ENCODE measurements around the gene KRABD2.
"Not testable (repeated sequence)": the region's sequence is repeated elsewhere in the genome, so short reads cannot be mapped to it uniquely, and the experiment has no call there.

The KRABD2 gene

GRCh38 chr17:8383143-8383822 is 6.8 kb upstream of the KRABD2 start, which contains the start of gene RPL26:
RPL26 (minus strand) TSS chr17:8383193; CDS start chr17:8382310, 883 bp downstream.
- no peaks in the 10 kb centered on the region for H3K9me3 ChIP-seq
- DNase-seq: peak; percentile 98 to 99
- H3K27ac ChIP-seq: peak within 1 kb of the TSS; percentile 77 to 79
- peak within 1 kb of the TSS; percentile 70 to 97 for H3K4me3 ChIP-seq
- H3K27me3 ChIP-seq: no peaks in the 10 kb centered on the region
- H3K4me1 ChIP-seq: peaks cover 0 to 39% (median 33%) of the 10 kb centered on the region in 4 donors
- H3K36me3 ChIP-seq: peaks cover 30 to 36% (median 31%) of the 10 kb centered on the region in 3 donors
- intact Hi-C loops (cut with DNase I; ENCODE audit: low total_unique reads): loop anchor here (2.0 to 5.0 kb wide), 2 partner anchors 136 to 1361 kb away; partner anchors contain the start of gene BCL6B
- TF ChIP-seq CTCF (IDR thresholded peaks at IDR 0.05): peak; percentile 99

- Histone ChIP-seq H3K4me1 (peaks cover 0 to 39% (median 33%) of the 10 kb centered on the region in 4 donors), H3K27ac (peak overlapping the region; percentile 77 to 79), H3K27me3 (no peaks in the 10 kb centered on the region), H3K9me3 (no peaks in the 10 kb centered on the region), H3K36me3 (peaks cover 33 to 41% (median 36%) of the 10 kb centered on the region in 3 donors), H3K4me3 (peak overlapping the region; percentile 70 to 97)
- no peak for TF ChIP-seq CTCF (IDR thresholded peaks at IDR 0.05)
- no peak for DNase-seq
- intact Hi-C loops (cut with DNase I; ENCODE audit: low total_unique reads): loop anchor here (2.0 to 5.0 kb wide), 2 partner anchors 136 to 1361 kb away; partner anchors contain the start of gene BCL6B
These were observed 6.3 kb upstream of the KRABD2 start for GRCh38 chr17:8382880-8383142.

- peak overlapping the region; percentile 77 to 79 for H3K27ac ChIP-seq
- no peak for TF ChIP-seq CTCF (IDR thresholded peaks at IDR 0.05)
- H3K4me3 ChIP-seq: peak overlapping the region; percentile 70 to 97
- H3K36me3 ChIP-seq: peaks cover 38 to 46% (median 41%) of the 10 kb centered on the region in 3 donors
- intact Hi-C loops (cut with DNase I; ENCODE audit: low total_unique reads): loop anchor here (2.0 to 5.0 kb wide), 2 partner anchors 135 to 1360 kb away; partner anchors contain the start of gene BCL6B
- H3K27me3 ChIP-seq: no peaks in the 10 kb centered on the region
- H3K4me1 ChIP-seq: peaks cover 0 to 39% (median 33%) of the 10 kb centered on the region in 4 donors
- DNase-seq: no peak
- H3K9me3 ChIP-seq: no peaks in the 10 kb centered on the region
These were observed 5.8 kb upstream of the KRABD2 start for GRCh38 chr17:8382052-8382879.

GRCh38 chr17:8380049-8380448 is 3.5 kb upstream of the KRABD2 start:
- Histone ChIP-seq H3K4me3 (no peak overlapping the region), H3K4me1 (peaks cover 0 to 51% (median 42%) of the 10 kb centered on the region in 4 donors), H3K9me3 (no peaks in the 10 kb centered on the region), H3K36me3 (peaks cover 38 to 50% (median 44%) of the 10 kb centered on the region in 3 donors), H3K27ac (no peak overlapping the region), H3K27me3 (no peaks in the 10 kb centered on the region)
- intact Hi-C loops (cut with DNase I; ENCODE audit: low total_unique reads): loop anchor here (5.0 kb wide), 1 partner anchor 1358 kb away; the partner anchor contains the start of gene BCL6B
- no peak for DNase-seq
- TF ChIP-seq CTCF (IDR thresholded peaks at IDR 0.05): no peak

- H3K27ac ChIP-seq; H3K4me3 ChIP-seq; H3K9me3 ChIP-seq; DNase-seq; H3K27me3 ChIP-seq; intact Hi-C loops (cut with DNase I; ENCODE audit: low total_unique reads): not testable (repeated sequence)
- Histone ChIP-seq H3K36me3 (peaks cover 38 to 50% (median 44%) of the 10 kb centered on the region in 3 donors), H3K4me1 (peaks cover 0 to 42% (median 32%) of the 10 kb centered on the region in 4 donors)
These were observed 1.6 kb upstream of the KRABD2 start for GRCh38 chr17:8378117-8378516.
